Small intestine (tissue), 7 donors: ENCODE data around the gene MXRA8. TPM values are rescaled to one million over a fixed set of nuclear protein-coding genes. Genes with fewer than 3 reads are reported as not detected.
A peak's percentile ranks its signal among the peaks of the same experiment; 100 is the strongest.

Experiments
- DNase-seq, 2 donors: peaks; one replicate each; pipeline versions ENCODE4 v3.0.0 to v3.0.0-alpha.2; 2013
- FAIRE-seq: peaks from 2 replicates; lab custom pipeline; 2012; peaks lifted over from hg19 to GRCh38; lab: Jason Lieb, UNC
- H3K27ac ChIP-seq, 3 donors: one replicate each; pipeline ENCODE4 v1.5.1; 2013; ENCODE audit warnings: low read length in 2 of 3, mild to moderate bottlenecking in 2 of 3, control low read depth in 1 of 3, inconsistent platforms in 1 of 3, low read depth in 1 of 3, moderate library complexity in 1 of 3
- H3K27me3 ChIP-seq, 3 donors: one replicate each; pipeline ENCODE4 v1.6.1; 2013; ENCODE audit warnings: low read length in 3 of 3, inconsistent platforms in 1 of 3; ENCODE audit not compliant: control insufficient read depth in 3 of 3, insufficient read depth in 3 of 3
- H3K36me3 ChIP-seq, 3 donors: one replicate each; pipeline ENCODE4 v1.6.1; 2013; ENCODE audit warnings: low read length in 3 of 3, inconsistent platforms in 1 of 3, low read depth in 1 of 3, mild to moderate bottlenecking in 1 of 3, moderate library complexity in 1 of 3; ENCODE audit not compliant: control insufficient read depth in 3 of 3, insufficient read depth in 2 of 3
- H3K4me1 ChIP-seq, 3 donors: one replicate each; pipeline ENCODE4 v1.6.1; 2013; ENCODE audit warnings: low read length in 2 of 3, inconsistent platforms in 1 of 3, low read depth in 1 of 3, mild to moderate bottlenecking in 1 of 3, moderate library complexity in 1 of 3; ENCODE audit not compliant: control insufficient read depth in 3 of 3, insufficient read depth in 2 of 3
- H3K4me3 ChIP-seq, 3 donors: one replicate each; pipeline ENCODE4 v1.5.1; 2013; ENCODE audit warnings: low read length in 3 of 3, control low read depth in 1 of 3, inconsistent platforms in 1 of 3, low read depth in 1 of 3, mild to moderate bottlenecking in 1 of 3, moderate library complexity in 1 of 3
- H3K9me3 ChIP-seq, 2 donors: one replicate each; pipeline ENCODE4 v1.6.1; 2013; ENCODE audit warnings: low read depth in 1 of 2, low read length in 1 of 2; ENCODE audit not compliant: control insufficient read depth in 2 of 2, insufficient read depth in 1 of 2
- WGBS, 3 donors: extraction: QIAGEN DNeasy Blood & Tissue Kit; methylation state at CpG; one replicate each; pipeline ENCODE4 v1.1.7; 2013; 5-methylcytosine and 5-hydroxymethylcytosine counted together
- polyA plus RNA-seq, 4 donors: library from polyadenylated mRNA; stranded (reverse) in 3 of 4; unstranded in 1 of 4; fragments of 200-250 nt in 3 of 4; fragments of 120-200 nt in 1 of 4; gene quantifications; one replicate each; pipeline versions ENCODE4 v1.2.1 to v1.2.3, GENCODE V29; 2013
- donor health status: healthy with polysubstance abuse.
- donor health status: control.
- donor health status: control.
- donor health status: Bipolar disorder and iron deficiency.
- donor health status: healthy.

MXRA8 gene
- polyA plus RNA-seq, 4 donors: 2.7 to 538 (median 14.7) TPM

DNA sequence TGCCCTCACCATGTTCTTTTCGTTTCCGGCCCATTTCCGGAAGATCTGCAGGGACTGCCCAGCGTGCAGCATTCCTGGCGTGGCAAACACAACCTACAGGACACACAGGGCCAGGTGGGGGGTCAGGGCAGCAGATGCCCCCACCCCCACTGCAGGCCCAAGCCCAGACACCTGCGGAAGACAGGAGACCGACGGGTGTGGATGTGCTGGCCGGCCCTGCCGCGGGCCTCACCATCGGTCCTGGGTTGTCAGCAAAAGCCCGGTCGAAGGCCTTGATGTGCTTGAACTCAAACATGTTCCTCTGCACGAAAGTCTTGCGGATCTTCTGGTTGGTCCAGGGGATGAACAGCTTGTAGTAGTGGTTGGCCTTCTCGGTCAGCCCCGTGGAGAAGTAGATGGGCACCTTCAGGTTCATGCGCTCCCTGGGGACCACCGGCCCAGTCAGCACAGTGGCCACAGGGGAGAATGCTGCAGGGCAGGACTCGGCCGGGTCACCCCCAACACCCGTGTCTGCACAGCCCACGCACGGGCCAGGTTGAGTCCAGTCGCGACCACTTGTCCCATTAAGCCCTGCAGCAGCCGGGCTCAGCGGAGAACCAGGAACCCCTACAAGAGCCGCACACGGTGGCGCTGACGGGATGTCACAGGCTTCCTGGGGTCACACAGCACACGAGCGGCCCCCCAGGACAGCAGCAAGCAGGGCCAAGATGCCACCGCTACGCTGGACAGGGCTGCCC, 44.7 kb downstream of the MXRA8 start:
- Histone ChIP-seq H3K4me3 (no peak overlapping the region), H3K27me3 (no peaks in the 10 kb centered on the region), H3K36me3 (peaks cover 16 to 88% (median 21%) of the 10 kb centered on the region in 3 donors), H3K4me1 (peaks cover 0 to 10% (median 0%) of the 10 kb centered on the region in 3 donors), H3K9me3 (no peaks in the 10 kb centered on the region), H3K27ac (no peak overlapping the region)
- DNase-seq (no peak), FAIRE-seq (no peak)
- WGBS, 3 donors: 89 to 93% (median 91%) methylated on average over 33 to 37 of the region's 37 CpGs

DNA sequence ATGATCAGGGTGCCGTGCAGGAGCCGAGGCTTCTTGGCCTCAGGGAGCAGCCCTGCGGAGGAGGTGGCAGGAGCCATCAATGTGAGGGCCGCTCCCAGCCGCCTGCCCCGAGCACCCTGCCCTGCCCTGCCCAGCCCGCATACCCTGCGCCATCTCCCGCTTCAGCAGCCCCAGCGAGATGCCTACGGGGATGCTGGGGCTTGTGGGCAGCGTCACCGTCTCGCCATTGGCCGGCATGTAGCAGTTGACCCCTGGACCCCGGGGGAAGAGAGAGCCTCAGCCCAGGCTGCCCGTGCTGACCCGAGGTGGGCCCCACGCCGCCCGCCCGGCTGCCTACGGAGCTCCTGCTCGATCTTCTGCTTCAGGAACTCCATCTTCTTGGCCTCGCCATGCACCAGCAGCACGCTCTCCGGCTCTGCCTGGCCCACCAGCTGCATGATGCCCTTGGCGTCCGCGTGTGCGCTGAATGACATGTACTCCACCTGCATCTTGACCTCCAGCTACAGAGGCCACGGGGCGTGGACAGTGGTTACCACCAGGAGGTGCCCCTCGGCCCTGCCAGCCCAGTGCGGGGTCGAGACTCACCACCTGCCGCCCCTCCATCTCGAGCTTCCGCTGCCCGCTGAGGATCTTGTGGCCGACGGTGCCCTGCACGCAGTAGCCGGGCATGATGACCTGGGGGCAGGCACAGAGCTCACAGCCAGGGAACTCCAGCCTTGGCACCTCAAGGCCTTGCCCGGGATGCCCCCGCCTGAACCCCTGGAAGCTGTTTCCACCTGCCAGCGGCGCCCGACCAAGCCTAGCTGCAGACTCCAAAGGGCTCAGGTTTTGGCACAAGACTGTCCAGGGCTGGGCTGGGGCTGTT, 45.7 kb downstream of the MXRA8 start:
- Histone ChIP-seq H3K27ac (no peak overlapping the region), H3K27me3 (no peaks in the 10 kb centered on the region), H3K4me3 (no peak overlapping the region), H3K4me1 (peaks cover 0 to 10% (median 0%) of the 10 kb centered on the region in 3 donors), H3K36me3 (peaks cover 16 to 79% (median 21%) of the 10 kb centered on the region in 3 donors), H3K9me3 (no peaks in the 10 kb centered on the region)
- DNase-seq (no peak), FAIRE-seq (no peak)
- 90 to 92% (median 92%) methylated on average over 49 of the region's 49 CpGs for WGBS, 3 donors

DNA sequence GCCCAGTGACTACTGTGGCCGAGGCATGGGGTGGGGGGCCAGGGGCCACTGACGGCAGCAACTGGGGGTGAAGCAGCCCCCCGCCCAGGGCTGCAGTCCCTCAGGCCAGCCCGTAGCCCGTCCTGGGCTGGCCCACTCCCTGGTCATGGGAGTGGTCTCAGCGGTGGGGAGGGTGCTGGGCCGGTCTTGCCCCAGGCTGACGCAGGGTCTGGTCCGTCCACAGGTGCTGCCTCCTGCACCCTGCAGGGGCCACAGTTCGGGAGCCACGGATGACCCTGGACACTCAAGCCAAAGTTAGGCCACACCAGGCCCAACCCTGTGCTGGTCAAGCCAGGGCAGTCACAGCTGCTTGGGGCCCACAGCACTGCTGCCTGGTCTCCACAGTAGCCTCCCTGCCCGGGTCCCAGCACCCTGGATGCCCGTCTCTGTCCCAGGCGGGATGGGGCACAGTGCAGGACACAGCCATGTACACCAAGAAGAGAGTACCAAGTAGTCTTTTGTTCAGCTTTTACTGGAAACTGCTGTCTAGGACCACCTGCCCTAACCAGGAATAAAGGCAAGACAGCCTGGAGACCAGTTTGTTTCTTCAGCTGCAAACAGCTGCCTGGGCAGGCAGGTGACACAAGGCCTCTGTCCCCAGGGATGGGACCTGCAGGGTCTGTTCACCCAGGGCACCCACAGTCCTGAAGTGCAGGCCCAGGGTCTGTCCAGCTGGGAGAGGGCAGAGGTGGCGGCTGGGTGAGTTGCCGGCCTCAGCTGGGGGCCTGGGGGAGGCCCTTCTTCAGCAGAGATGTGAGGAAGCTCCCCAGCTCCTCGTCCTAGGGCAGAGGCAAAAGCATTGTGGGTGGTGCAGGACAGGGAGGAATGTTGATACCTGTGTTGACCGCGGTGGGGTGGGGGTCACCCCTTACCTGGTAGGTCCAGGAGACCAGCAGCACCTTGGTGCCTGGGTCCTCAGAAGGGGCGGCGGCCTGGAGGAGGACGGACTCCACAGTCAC, 46.9 kb downstream of the MXRA8 start:
- H3K9me3 ChIP-seq: no peaks in the 10 kb centered on the region
- H3K4me3 ChIP-seq: no peak overlapping the region
- DNase-seq (no peak), FAIRE-seq (no peak)
- no peak overlapping the region for H3K27ac ChIP-seq
- H3K4me1 ChIP-seq: peaks cover under 1 to 14% (median 2%) of the 10 kb centered on the region in 3 donors
- H3K36me3 ChIP-seq: peaks cover 16 to 68% (median 21%) of the 10 kb centered on the region in 3 donors
- WGBS, 3 donors: 89 to 94% (median 89%) methylated on average over 20 to 22 of the region's 22 CpGs
- no peaks in the 10 kb centered on the region for H3K27me3 ChIP-seq

DNA sequence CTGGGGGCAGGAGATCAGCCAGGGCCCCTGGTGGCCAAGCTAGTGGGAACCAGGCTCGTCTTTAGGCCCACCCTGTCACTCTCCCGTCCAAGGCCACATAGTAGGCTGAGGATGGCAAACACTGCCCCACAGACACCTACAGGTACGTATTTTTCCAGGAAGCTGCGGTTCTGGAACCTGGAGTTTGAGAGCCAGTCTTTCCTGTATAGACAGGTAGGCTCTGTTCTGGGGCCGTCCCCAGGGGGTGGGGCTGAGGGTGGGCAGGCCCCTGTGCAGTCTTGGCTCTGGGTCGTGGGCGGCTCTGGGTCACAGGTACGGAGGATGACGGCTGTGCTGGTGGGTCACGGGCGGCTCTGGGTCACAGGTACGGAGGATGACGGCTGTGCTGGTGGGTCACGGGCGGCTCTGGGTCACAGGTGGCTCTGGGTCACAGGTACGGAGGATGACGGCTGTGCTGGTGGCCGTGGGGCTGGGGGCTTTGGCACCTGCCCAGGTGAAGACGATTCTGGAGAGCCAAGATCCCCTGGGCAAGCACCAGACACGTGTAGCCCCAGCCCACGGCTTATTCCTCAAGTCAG, 47.8 kb downstream of the MXRA8 start:
- 81 to 87% (median 85%) methylated on average over 21 of the region's 21 CpGs for WGBS, 3 donors
- H3K27ac ChIP-seq: no peak overlapping the region
- FAIRE-seq: no peak
- H3K4me1 ChIP-seq: peaks cover 7 to 23% (median 8%) of the 10 kb centered on the region in 3 donors
- H3K4me3 ChIP-seq: no peak overlapping the region
- no peak for DNase-seq
- peaks cover 16 to 63% (median 18%) of the 10 kb centered on the region in 3 donors for H3K36me3 ChIP-seq
- no peaks in the 10 kb centered on the region for H3K27me3 ChIP-seq
- H3K9me3 ChIP-seq: no peaks in the 10 kb centered on the region

DNA sequence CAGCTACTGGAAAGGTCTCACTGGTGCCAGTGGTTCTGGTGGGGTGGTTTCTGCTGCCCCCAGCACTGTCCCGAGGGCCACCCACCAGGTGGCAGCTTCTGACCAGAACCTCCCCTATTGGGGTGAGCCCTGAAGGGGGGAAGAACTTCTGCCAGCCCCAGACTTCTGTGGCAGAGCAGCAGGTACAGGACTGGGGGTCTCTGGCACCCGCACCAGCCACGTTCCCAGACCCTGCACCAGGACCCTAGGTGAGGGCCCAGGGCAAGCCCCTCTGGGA, 48.3 kb downstream of the MXRA8 start:
- Histone ChIP-seq H3K27me3 (no peaks in the 10 kb centered on the region), H3K36me3 (peaks cover 16 to 59% (median 18%) of the 10 kb centered on the region in 3 donors), H3K4me3 (peak overlapping the region in 1 of 3 donors; percentile 70), H3K9me3 (no peaks in the 10 kb centered on the region), H3K27ac (no peak overlapping the region), H3K4me1 (peaks cover 7 to 28% (median 12%) of the 10 kb centered on the region in 3 donors)
- WGBS, 3 donors: 76 to 78% (median 77%) methylated on average over 3 of the region's 3 CpGs
- no peak for FAIRE-seq
- DNase-seq: no peak

DNA sequence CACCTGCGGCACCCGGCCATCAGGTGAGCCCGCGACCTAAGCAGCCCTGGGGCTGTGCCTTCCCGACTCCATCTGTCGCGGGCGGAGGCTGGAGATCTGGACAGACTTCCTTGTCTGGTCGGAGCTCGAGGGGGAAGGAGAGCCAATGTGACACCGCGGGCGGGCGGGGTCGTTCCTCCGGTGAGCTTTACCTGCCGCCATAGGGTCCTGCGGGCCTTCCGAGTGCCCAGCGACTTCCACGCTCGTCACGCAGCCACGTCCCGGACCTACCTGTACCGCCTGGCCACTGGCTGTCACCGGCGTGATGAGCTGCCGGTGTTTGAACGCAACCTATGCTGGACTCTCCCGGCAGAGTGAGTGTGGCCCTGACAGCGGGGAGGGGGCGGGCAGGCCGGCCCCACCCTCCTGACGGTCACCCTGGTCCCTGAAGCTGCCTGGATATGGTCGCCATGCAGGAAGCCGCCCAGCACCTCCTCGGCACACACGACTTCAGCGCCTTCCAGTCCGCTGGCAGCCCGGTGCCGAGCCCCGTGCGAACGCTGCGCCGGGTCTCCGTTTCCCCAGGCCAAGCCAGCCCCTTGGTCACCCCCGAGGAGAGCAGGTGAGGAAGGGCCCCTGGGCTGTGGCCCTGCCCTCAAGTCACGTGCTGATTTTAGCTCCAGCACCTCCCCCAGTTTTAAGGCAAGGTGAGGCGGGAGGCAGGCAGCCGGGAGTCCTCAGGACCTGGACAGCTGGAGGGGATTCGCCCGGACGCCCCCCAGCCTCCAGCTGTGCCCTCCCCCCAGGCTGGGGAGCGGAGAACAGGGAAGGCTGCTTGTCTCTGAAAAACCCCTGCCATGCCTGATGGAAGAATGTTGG, 48.9 kb downstream of the MXRA8 start:
- 14 to 29% (median 21%) methylated on average over 53 to 57 of the region's 57 CpGs for WGBS, 3 donors
- DNase-seq (peak; percentile 50 to 66), FAIRE-seq (no peak)
- Histone ChIP-seq H3K36me3 (peaks cover 11 to 53% (median 15%) of the 10 kb centered on the region in 3 donors), H3K27ac (peak overlapping the region; percentile 60 to 89 (median 78)), H3K27me3 (no peaks in the 10 kb centered on the region), H3K4me1 (peaks cover 7 to 33% (median 13%) of the 10 kb centered on the region in 3 donors), H3K9me3 (no peaks in the 10 kb centered on the region), H3K4me3 (peak overlapping the region; percentile 69 to 83 (median 70))

DNA sequence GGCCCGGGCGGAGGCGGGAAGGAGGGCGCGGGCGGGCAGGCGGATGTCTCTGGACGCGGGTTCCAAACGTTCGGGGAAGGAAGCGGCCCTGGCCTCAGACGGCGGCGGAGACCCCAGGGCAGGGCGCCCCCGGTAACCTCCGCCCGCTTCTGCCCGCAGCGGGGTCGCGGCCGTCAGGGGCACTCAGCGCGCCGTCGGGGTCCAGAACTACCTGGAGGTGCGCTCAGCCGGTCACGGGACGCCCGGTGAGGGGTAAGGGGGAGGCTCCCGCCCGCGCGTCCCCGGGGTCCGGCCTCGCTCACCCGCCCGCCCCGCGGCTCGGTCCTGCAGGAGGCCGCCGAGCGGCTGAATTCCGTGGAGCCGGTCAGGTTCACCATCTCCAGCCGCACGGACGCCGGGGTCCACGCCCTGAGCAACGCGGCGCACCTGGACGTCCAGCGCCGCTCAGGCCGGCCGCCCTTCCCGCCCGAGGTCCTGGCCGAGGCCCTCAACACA, 49.6 kb downstream of the MXRA8 start:
- 0 to 1% (median 0%) methylated on average over 43 to 66 of the region's 66 CpGs for WGBS, 3 donors
- Histone ChIP-seq H3K27me3 (no peaks in the 10 kb centered on the region), H3K36me3 (peaks cover 9 to 47% (median 9%) of the 10 kb centered on the region in 3 donors), H3K4me3 (peak overlapping the region; percentile 69 to 83 (median 70)), H3K9me3 (no peaks in the 10 kb centered on the region), H3K4me1 (peaks cover 7 to 34% (median 13%) of the 10 kb centered on the region in 3 donors), H3K27ac (peak overlapping the region; percentile 77 to 89 (median 78))
- FAIRE-seq (no peak), DNase-seq (no peak)
